ENCODE measurements around the gene CLTRN. TPM values are rescaled to one million over a fixed set of nuclear protein-coding genes. Genes with fewer than 3 reads are reported as not detected.

The CLTRN gene
- total RNA-seq, 1 experiment from 2014 or later, result 1.7 TPM

GRCh38 chrX:15676886-15677285 lies 12.3 kb upstream of the CLTRN start:
- Mint-ChIP-seq H3K4me3 (ENCODE audit: unreplicated experiment) (no peak overlapping the region), H3K4me1 (ENCODE audit: low read depth, unreplicated experiment) (no peaks in the 10 kb centered on the region), H3K36me3 (ENCODE audit: insufficient read depth, unreplicated experiment) (peaks cover 5% of the 10 kb centered on the region), H3K9me3 (ENCODE audit: unreplicated experiment) (no peaks in the 10 kb centered on the region), H3K27ac (ENCODE audit: unreplicated experiment) (peak overlapping the region; percentile 29), H3K27me3 (ENCODE audit: insufficient read depth, unreplicated experiment) (no peaks in the 10 kb centered on the region)
- H3K36me3 ChIP-seq (ENCODE audit: control insufficient read depth, insufficient read depth, low read length), result no peaks in the 10 kb centered on the region
- TF ChIP-seq CTCF (IDR thresholded peaks at IDR 0.05; ENCODE audit: insufficient read depth in 1 of 2, low read depth in 1 of 2, low read length in 1 of 2, severe bottlenecking in 1 of 2, unreplicated experiment in 1 of 2), result no peak
- DNase-seq, result no peak
- ChIA-PET CTCF (no interaction called here), POLR2A (no interaction called here)
- H3K4me3 ChIP-seq (ENCODE audit: low read depth, low read length), result peak overlapping the region; percentile 77; the same call in 1 of the 2 replicates
- H3K27me3 ChIP-seq (replicated peaks; ENCODE audit: control insufficient read depth, insufficient read depth, low read length), result no peaks in the 10 kb centered on the region
- no TSS peak for BruUV-seq (replicated peaks)
- no peaks in the 10 kb centered on the region for H3K4me1 ChIP-seq
- intact Hi-C loops (cut with micrococcal nuclease; ENCODE audit: unreplicated experiment), result no loop called here
- H3K9me3 ChIP-seq, result no peaks in the 10 kb centered on the region

- Mint-ChIP-seq H3K27me3 (ENCODE audit: insufficient read depth, unreplicated experiment) (no peaks in the 10 kb centered on the region), H3K36me3 (ENCODE audit: insufficient read depth, unreplicated experiment) (peaks cover 5% of the 10 kb centered on the region), H3K9me3 (ENCODE audit: unreplicated experiment) (no peaks in the 10 kb centered on the region), H3K4me1 (ENCODE audit: low read depth, unreplicated experiment) (no peaks in the 10 kb centered on the region), H3K4me3 (ENCODE audit: unreplicated experiment) (no peak overlapping the region), H3K27ac (ENCODE audit: unreplicated experiment) (no peak overlapping the region)
- intact Hi-C loops (cut with micrococcal nuclease; ENCODE audit: unreplicated experiment), result no loop called here
- ChIA-PET POLR2A (interaction anchor here (0.9 to 1.0 kb wide), 2 partner anchors 9 to 62 kb away, joined by 3 to 4 read pairs; partner anchors contain the start of gene CA5B), CTCF (no interaction called here)
- H3K4me3 ChIP-seq (ENCODE audit: low read depth, low read length), result peak overlapping the region; percentile 77
- no peaks in the 10 kb centered on the region for H3K36me3 ChIP-seq (ENCODE audit: control insufficient read depth, insufficient read depth, low read length)
- no peak for TF ChIP-seq CTCF (IDR thresholded peaks at IDR 0.05; ENCODE audit: insufficient read depth in 1 of 2, low read depth in 1 of 2, low read length in 1 of 2, severe bottlenecking in 1 of 2, unreplicated experiment in 1 of 2)
- no peaks in the 10 kb centered on the region for H3K9me3 ChIP-seq
- peak; percentile 79 for DNase-seq
- H3K4me1 ChIP-seq, result no peaks in the 10 kb centered on the region
- H3K27me3 ChIP-seq (replicated peaks; ENCODE audit: control insufficient read depth, insufficient read depth, low read length), result no peaks in the 10 kb centered on the region
- BruUV-seq (replicated peaks), result no TSS peak
These were observed 10.9 kb upstream of the CLTRN start for GRCh38 chrX:15675490-15675921.

- POLR2A ChIA-PET, result interaction anchor here (0.6 to 1.0 kb wide), 3 partner anchors 8 to 63 kb away, joined by 3 to 4 read pairs (median 4); partner anchors contain the start of gene CA5B
- Mint-ChIP-seq H3K4me3 (ENCODE audit: unreplicated experiment) (no peak overlapping the region), H3K27ac (ENCODE audit: unreplicated experiment) (no peak overlapping the region), H3K9me3 (ENCODE audit: unreplicated experiment) (no peaks in the 10 kb centered on the region), H3K4me1 (ENCODE audit: low read depth, unreplicated experiment) (no peaks in the 10 kb centered on the region), H3K27me3 (ENCODE audit: insufficient read depth, unreplicated experiment) (no peaks in the 10 kb centered on the region), H3K36me3 (ENCODE audit: insufficient read depth, unreplicated experiment) (peaks cover 5% of the 10 kb centered on the region)
- Histone ChIP-seq H3K4me1 (no peaks in the 10 kb centered on the region), H3K36me3 (ENCODE audit: control insufficient read depth, insufficient read depth, low read length) (no peaks in the 10 kb centered on the region), H3K9me3 (no peaks in the 10 kb centered on the region), H3K27me3 (replicated peaks; ENCODE audit: control insufficient read depth, insufficient read depth, low read length) (no peaks in the 10 kb centered on the region), H3K4me3 (ENCODE audit: low read depth, low read length) (peak overlapping the region; percentile 77)
- TF ChIP-seq CTCF (IDR thresholded peaks at IDR 0.05; ENCODE audit: insufficient read depth in 1 of 2, low read depth in 1 of 2, low read length in 1 of 2, severe bottlenecking in 1 of 2, unreplicated experiment in 1 of 2), result no peak
- CTCF ChIA-PET, result no interaction called here
- DNase-seq, result peak; percentile 87 to 93
- BruUV-seq (replicated peaks), result no TSS peak
- intact Hi-C loops (cut with micrococcal nuclease; ENCODE audit: unreplicated experiment), result loop anchor here (5.0 kb wide), 1 partner anchor 183 kb away; the partner anchor contains the start of gene PIR
These were observed 10.4 kb upstream of the CLTRN start for GRCh38 chrX:15674841-15675489.
